ENCODE results near the gene LTB4R2. TPM values are rescaled to one million over a fixed set of nuclear protein-coding genes. Genes with fewer than 3 reads are reported as not detected.

LTB4R2 gene
- total RNA-seq, 2 donors from 2014 or later = 15.2 to 21.8 TPM

DNA sequence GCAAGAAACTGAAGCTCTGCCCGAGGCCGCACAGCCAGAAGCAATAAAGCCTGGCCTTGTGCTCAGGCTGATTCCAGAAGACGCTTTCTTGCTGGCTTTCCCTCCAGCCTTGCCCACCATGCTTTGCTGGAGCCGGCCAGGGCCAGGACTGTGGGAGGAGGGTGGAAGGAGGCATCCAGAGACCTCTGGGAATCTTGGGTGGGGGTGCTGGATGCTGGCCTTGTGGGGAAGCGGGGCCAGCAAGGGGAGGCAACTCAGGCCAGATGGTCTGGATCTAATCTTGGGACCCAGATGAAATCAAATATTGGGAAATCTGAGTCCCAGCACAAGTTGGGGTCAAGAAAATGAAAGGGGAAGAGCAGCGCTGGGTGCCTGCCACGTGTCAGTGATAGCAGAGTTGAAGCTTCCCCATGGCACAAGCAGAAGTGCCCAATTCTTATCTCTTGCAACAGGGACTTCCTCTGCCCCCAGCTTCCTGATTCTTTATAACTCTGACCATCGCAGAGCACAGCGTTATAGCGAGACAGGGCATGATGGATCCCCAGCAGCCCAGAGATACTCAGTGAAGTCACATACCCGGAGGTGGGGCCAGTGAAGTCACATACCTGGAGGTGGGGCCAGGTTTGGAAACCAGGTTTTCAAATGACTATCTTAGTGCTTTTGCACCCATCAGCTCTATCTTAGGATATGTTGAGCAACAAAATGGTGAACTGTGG is 32.2 kb upstream of the LTB4R2 start:
- DNase-seq (ENCODE audit: low spot score) = no peak

DNA sequence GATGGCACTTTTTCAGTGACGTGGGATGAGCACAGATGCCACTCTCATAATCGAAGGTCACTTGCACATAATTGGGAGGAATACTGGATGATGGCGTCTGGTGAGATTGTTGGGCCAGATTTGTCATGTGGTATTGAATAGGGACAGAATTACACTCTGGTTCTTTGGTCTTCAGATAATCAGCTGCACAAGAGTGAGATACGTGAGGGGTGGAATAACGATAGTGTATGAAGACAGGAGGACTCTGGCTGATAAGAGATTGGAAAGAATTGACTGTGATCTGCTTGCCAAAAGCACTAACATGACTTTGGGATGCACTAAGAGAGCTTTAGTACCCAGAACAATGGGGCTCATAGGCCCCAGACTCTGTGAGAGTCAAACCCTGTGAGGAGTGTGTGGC is 31.5 kb upstream of the LTB4R2 start:
- Histone ChIP-seq H3K9me3 (no peaks in the 10 kb centered on the region), H3K4me1 (ENCODE audit: control insufficient read depth in 1 of 2, low read depth in 2 of 2) (no peaks in the 10 kb centered on the region), H3K27ac (no peak overlapping the region), H3K36me3 (no peaks in the 10 kb centered on the region), H3K27me3 (replicated peaks; ENCODE audit: insufficient read depth) (no peaks in the 10 kb centered on the region), H3K4me3 (no peak overlapping the region)
- no peak for TF ChIP-seq CTCF (IDR thresholded peaks at IDR 0.05)
- ATAC-seq (ENCODE audit: insufficient number of reproducible peaks, low FRiP score, low read depth) (no peak), DNase-seq (ENCODE audit: low spot score) (no peak)

More for the DNA sequence above, 32.2 kb upstream of the LTB4R2 start:
- H3K4me3 ChIP-seq = no peak overlapping the region
- no peak for ATAC-seq (ENCODE audit: insufficient number of reproducible peaks, low FRiP score, low read depth)
- H3K9me3 ChIP-seq = no peaks in the 10 kb centered on the region
- no peak for TF ChIP-seq CTCF (IDR thresholded peaks at IDR 0.05)
- no peak overlapping the region for H3K27ac ChIP-seq
- H3K4me1 ChIP-seq (ENCODE audit: control insufficient read depth in 1 of 2, low read depth in 2 of 2) = no peaks in the 10 kb centered on the region
- H3K27me3 ChIP-seq (replicated peaks; ENCODE audit: insufficient read depth) = no peaks in the 10 kb centered on the region
- no peaks in the 10 kb centered on the region for H3K36me3 ChIP-seq

DNA sequence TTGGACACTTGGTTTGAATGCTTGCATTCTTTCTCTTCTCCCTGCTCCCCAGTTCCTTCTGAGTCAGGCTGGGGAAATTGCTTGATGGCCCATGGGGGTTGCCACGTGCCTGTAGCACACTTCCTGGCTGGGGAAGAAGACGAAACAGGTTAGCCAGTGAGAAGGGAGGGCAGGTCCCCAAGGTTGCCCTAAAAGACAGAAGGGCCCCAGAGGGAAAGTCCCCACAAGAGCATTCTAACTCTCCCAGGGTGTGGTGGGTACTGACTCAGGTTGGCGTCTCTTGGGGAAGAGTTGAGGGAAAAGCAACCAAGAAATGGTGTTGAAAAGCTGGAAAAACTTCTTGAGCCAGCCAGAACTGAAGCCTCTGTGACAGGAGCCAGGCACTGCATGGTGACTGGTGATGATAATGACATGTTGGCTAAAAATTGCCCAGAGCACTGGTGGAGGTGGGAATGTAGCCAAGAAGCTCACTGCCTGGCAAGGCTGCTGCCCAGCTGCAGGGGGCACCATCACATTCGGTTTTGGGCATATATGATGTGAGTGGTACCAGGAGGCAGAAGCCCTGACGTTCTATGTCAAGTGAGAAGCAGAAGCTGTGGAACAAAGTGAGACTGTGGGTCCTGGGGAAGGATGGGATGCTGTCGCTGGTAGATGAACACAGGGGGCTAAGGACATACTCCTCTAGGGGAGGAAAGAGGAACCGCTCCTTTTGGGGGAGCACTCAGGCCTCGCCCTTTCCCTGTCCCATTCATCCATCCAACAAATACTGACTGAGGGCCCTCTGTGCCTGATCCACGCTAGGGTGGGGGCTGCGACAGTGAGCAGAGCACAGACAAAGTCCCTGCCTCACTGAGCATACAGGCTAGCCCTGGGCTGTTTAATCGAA is 30.4 kb upstream of the LTB4R2 start:
- no peaks in the 10 kb centered on the region for H3K4me1 ChIP-seq (ENCODE audit: control insufficient read depth in 1 of 2, low read depth in 2 of 2)
- no peak overlapping the region for H3K27ac ChIP-seq
- DNase-seq (ENCODE audit: low spot score) (no peak), ATAC-seq (ENCODE audit: insufficient number of reproducible peaks, low FRiP score, low read depth) (no peak)
- TF ChIP-seq CTCF (IDR thresholded peaks at IDR 0.05) = no peak
- no peaks in the 10 kb centered on the region for H3K9me3 ChIP-seq
- no peaks in the 10 kb centered on the region for H3K27me3 ChIP-seq (replicated peaks; ENCODE audit: insufficient read depth)
- no peak overlapping the region for H3K4me3 ChIP-seq
- no peaks in the 10 kb centered on the region for H3K36me3 ChIP-seq

GRCh38 chr14:24280797-24281460 is 29.0 kb upstream of the LTB4R2 start:
- H3K27ac ChIP-seq = no peak overlapping the region
- no peaks in the 10 kb centered on the region for H3K36me3 ChIP-seq
- H3K27me3 ChIP-seq (replicated peaks; ENCODE audit: insufficient read depth) = no peaks in the 10 kb centered on the region
- DNase-seq (ENCODE audit: low spot score) (no peak), ATAC-seq (ENCODE audit: insufficient number of reproducible peaks, low FRiP score, low read depth) (no peak)
- H3K4me3 ChIP-seq = no peak overlapping the region
- H3K4me1 ChIP-seq (ENCODE audit: control insufficient read depth in 1 of 2, low read depth in 2 of 2) = no peaks in the 10 kb centered on the region
- no peak for TF ChIP-seq CTCF (IDR thresholded peaks at IDR 0.05)
- H3K9me3 ChIP-seq = no peaks in the 10 kb centered on the region

DNA sequence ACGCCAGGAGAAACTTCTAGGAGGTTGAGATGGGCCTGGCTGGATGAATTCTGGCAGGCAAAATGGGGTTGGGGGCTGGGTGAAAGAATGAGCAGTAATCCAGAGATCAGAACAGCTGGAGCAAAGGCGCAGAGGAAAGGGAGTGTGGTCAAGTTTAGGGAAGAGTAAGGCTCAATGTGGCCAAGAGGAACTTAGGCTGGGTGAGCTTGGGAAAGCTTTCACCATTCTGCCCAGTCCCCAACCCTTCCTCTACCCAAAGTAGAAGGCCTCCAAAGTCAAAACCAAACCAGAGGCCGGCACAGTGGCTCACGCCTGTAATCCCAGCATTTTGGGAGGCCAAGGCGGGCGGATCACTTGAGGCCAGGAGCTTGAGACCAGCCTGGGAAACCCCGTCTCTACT is 28.3 kb upstream of the LTB4R2 start:
- H3K27ac ChIP-seq = no peak overlapping the region
- no peak for DNase-seq (ENCODE audit: low spot score)
- H3K36me3 ChIP-seq = no peaks in the 10 kb centered on the region
- H3K9me3 ChIP-seq = no peaks in the 10 kb centered on the region
- H3K4me1 ChIP-seq (ENCODE audit: control insufficient read depth in 1 of 2, low read depth in 2 of 2) = no peaks in the 10 kb centered on the region
- H3K27me3 ChIP-seq (replicated peaks; ENCODE audit: insufficient read depth) = no peaks in the 10 kb centered on the region
- H3K4me3 ChIP-seq = no peak overlapping the region
- no peak for ATAC-seq (ENCODE audit: insufficient number of reproducible peaks, low FRiP score, low read depth)
- TF ChIP-seq CTCF (IDR thresholded peaks at IDR 0.05) = no peak
